ENCODE measurements around the gene NBPF1. TPM values are rescaled to one million over a fixed set of nuclear protein-coding genes. Genes with fewer than 3 reads are reported as not detected.
"Not testable (repeated sequence)": the region's sequence is repeated elsewhere in the genome, so short reads cannot be mapped to it uniquely, and the experiment has no call there.

The NBPF1 gene
- total RNA-seq, 1 experiment from 2014 or later, result 27.7 TPM

DNA sequence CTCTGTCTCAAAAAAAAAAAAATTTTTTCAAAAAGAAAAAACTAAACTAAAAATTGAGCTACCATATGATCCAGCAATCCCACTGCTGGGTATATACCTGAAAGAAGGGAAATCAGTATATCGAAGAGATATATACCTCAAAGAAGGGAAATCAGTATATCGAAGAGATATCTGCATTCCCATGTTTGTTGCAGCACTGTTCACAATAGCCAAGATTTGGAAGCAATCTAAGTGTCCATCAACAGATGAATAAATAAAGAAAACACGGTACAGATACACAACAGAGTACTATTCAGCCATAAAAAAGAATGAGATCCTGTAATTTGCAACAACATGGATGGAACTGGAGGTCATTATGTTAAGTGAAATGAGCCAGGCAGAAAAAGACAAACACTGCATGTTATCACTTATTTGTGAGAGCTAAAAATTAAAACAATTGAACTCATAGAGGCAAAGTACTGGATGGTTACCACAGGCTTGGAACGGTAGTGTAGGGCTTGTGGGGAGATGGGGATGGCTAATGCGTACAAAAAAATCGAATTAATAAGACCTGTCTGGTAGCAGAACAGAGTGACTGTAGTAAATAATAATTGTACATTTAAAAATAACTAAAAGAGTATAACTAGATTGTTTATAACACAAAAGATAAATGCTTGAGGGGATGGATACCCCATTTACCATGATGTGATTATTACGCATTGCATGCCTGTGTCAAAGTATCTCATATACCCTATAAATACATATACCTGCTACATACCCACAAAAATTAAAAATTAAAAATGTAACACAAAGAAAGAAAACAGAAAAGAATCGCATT lies 28.0 kb upstream of the NBPF1 start:
- H3K4me1 Mint-ChIP-seq; H3K9me3 Mint-ChIP-seq; H2BK5ac ChIP-seq (ENCODE audit: insufficient read length, low read length); H3K23ac ChIP-seq (ENCODE audit: insufficient read length, low read depth, low read length); H3K79me2 ChIP-seq (ENCODE audit: insufficient read depth, low read length); H3K56ac ChIP-seq (ENCODE audit: insufficient read length, low read depth, low read length); H4K91ac ChIP-seq (ENCODE audit: insufficient read length, low read depth, low read length); H3K14ac ChIP-seq (ENCODE audit: insufficient read depth, low read length); H3K27ac ChIP-seq (ENCODE audit: insufficient read length, low read depth, low read length); H3K79me1 ChIP-seq (ENCODE audit: insufficient read depth, low read depth, low read length, poor library complexity, severe bottlenecking); H3K4me1 ChIP-seq (ENCODE audit: insufficient read depth, low read length); H3K4ac ChIP-seq (ENCODE audit: low read depth, low read length); H2AK5ac ChIP-seq (ENCODE audit: insufficient read length, low read length); H3K9me3 ChIP-seq (ENCODE audit: control insufficient read depth, low read depth, low read length); H2AFZ ChIP-seq (ENCODE audit: low read length); H3T11ph ChIP-seq (ENCODE audit: low read length); H3K4me2 ChIP-seq (ENCODE audit: insufficient read depth, insufficient read length, low read length); H3K9ac ChIP-seq (ENCODE audit: extremely low read depth, insufficient read length, low read length); H3K27me3 ChIP-seq (ENCODE audit: insufficient read depth, low read length); H3K36me3 Mint-ChIP-seq (ENCODE audit: insufficient read depth in 1 of 3, low read depth in 3 of 3); H2BK120ac ChIP-seq (ENCODE audit: low read depth, low read length, poor library complexity, severe bottlenecking); H3K4me3 Mint-ChIP-seq; H3K27me3 Mint-ChIP-seq (ENCODE audit: low read depth); H2BK12ac ChIP-seq (ENCODE audit: insufficient read length, low read depth, low read length); H3K27ac Mint-ChIP-seq; H2BK20ac ChIP-seq (ENCODE audit: low read depth, low read length, poor library complexity, severe bottlenecking); H3K18ac ChIP-seq (ENCODE audit: insufficient read length, low read depth, low read length); H2BK15ac ChIP-seq (ENCODE audit: low read depth, low read length); H4K20me1 ChIP-seq (ENCODE audit: control insufficient read depth, insufficient read depth, insufficient read length); H4K8ac ChIP-seq (replicated peaks; ENCODE audit: insufficient read length, low read depth, low read length); H4K5ac ChIP-seq (ENCODE audit: insufficient read length, low read depth, low read length): not testable (repeated sequence)
- peaks cover 14% of the 10 kb centered on the region for H3K23me2 ChIP-seq (ENCODE audit: insufficient read length, low read depth, low read length, poor library complexity, severe bottlenecking)
- peak; percentile 14 for DNase-seq
- no CpG with 5 or more reads among the region's 8 CpGs for WGBS (ENCODE audit: extremely low coverage, insufficient read length, low lambda C conversion rate)

DNA sequence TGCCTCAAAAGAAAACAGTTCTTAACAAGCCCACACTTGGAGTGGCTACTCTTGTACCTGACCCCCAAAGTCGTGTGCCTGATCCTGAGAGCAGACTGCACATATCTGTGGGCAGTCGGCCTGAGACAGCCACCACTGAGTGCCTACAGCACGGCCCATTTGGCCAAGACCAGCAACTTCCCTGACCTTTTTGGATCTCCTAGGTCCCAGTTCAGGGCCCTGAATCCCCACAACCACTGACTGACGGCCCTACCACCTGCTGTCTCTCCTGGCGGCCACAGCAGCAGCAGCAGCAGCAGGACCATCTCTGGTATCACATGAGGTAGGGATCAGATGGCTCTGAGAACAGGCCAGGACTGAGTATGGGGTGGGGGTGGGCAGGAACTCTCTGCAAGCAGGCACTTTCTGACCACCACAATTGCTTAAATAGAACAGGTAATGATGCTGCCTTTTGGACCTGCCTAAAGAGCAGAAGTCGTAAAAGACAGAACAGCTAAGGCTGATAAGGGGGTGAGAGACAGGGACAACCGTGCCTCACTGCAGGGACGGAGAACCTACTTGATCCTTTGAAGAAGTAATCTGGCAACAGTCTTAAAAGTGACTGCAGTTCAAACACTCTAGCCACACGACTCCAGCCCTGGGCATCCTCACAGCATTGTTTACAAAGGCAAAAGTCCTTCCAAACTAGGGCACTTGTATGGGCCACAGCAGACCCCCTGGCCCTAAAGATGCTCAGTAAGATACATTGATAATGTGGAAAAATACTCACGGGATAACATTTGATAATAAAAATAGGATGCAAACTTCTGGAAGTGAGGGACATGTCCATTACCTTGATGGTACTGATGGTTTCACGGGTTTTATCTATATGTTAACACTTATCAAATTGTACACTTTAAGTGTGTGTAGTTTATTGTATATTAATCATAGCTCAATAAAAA lies 26.0 kb upstream of the NBPF1 start:
- H3K9ac ChIP-seq (ENCODE audit: extremely low read depth, insufficient read length, low read length); H3K18ac ChIP-seq (ENCODE audit: insufficient read length, low read depth, low read length); H2BK120ac ChIP-seq (ENCODE audit: low read depth, low read length, poor library complexity, severe bottlenecking); H3T11ph ChIP-seq (ENCODE audit: low read length); H3K56ac ChIP-seq (ENCODE audit: insufficient read length, low read depth, low read length); H3K27ac ChIP-seq (ENCODE audit: insufficient read length, low read depth, low read length); H3K23ac ChIP-seq (ENCODE audit: insufficient read length, low read depth, low read length); H3K27me3 ChIP-seq (ENCODE audit: insufficient read depth, low read length); H3K23me2 ChIP-seq (ENCODE audit: insufficient read length, low read depth, low read length, poor library complexity, severe bottlenecking); H4K5ac ChIP-seq (ENCODE audit: insufficient read length, low read depth, low read length); H2AFZ ChIP-seq (ENCODE audit: low read length); H4K20me1 ChIP-seq (ENCODE audit: control insufficient read depth, insufficient read depth, insufficient read length); H2BK5ac ChIP-seq (ENCODE audit: insufficient read length, low read length); H3K9me3 Mint-ChIP-seq; H4K91ac ChIP-seq (ENCODE audit: insufficient read length, low read depth, low read length); H3K27ac Mint-ChIP-seq; H3K4me1 ChIP-seq (ENCODE audit: insufficient read depth, low read length); H3K79me2 ChIP-seq (ENCODE audit: insufficient read depth, low read length); H2BK12ac ChIP-seq (ENCODE audit: insufficient read length, low read depth, low read length); H3K4me3 Mint-ChIP-seq; H3K4me1 Mint-ChIP-seq; H2AK5ac ChIP-seq (ENCODE audit: insufficient read length, low read length); H3K14ac ChIP-seq (ENCODE audit: insufficient read depth, low read length); H2BK15ac ChIP-seq (ENCODE audit: low read depth, low read length); H3K4ac ChIP-seq (ENCODE audit: low read depth, low read length); H4K8ac ChIP-seq (replicated peaks; ENCODE audit: insufficient read length, low read depth, low read length); H2BK20ac ChIP-seq (ENCODE audit: low read depth, low read length, poor library complexity, severe bottlenecking); H3K9me3 ChIP-seq (ENCODE audit: control insufficient read depth, low read depth, low read length); H3K4me2 ChIP-seq (ENCODE audit: insufficient read depth, insufficient read length, low read length); H3K36me3 Mint-ChIP-seq (ENCODE audit: insufficient read depth in 1 of 3, low read depth in 3 of 3); H3K27me3 Mint-ChIP-seq (ENCODE audit: low read depth); H3K79me1 ChIP-seq (ENCODE audit: insufficient read depth, low read depth, low read length, poor library complexity, severe bottlenecking): not testable (repeated sequence)
- peak; percentile 36 for DNase-seq
- WGBS (ENCODE audit: extremely low coverage, insufficient read length, low lambda C conversion rate), result no CpG with 5 or more reads among the region's 11 CpGs
